SU-DHL-6 (cell line): ENCODE results near the gene SORCS2.

Experiments
- H2AFZ ChIP-seq: fragments of 200-600 bp; sonication (generic); 2 replicates; pipeline ENCODE4 v1.6.1; 2014; ENCODE audit warnings: low read depth, mild to moderate bottlenecking, moderate library complexity, mixed read lengths, antibody characterized with exemption, low read length; ENCODE audit not compliant: severe bottlenecking
- H3F3A ChIP-seq: fragments of 200-600 bp; shearing (Covaris generic); 2 replicates; pipeline ENCODE4 v1.6.0; 2016; ENCODE audit warnings: antibody characterized with exemption, mild to moderate bottlenecking; ENCODE audit not compliant: insufficient read depth
- H3K27ac ChIP-seq: fragments of 200-600 bp; sonication (generic); 2 replicates; pipeline ENCODE4 v1.5.1; 2016; ENCODE audit warnings: low read depth, mild to moderate bottlenecking, low read length, moderate library complexity, mixed read lengths
- H3K27me3 ChIP-seq: fragments of 200-600 bp; sonication (generic), shearing (Covaris generic); 2 replicates; pipeline ENCODE4 v1.6.0; 2014; ENCODE audit warnings: mild to moderate bottlenecking, low read length
- H3K36me3 ChIP-seq: fragments of 200-600 bp; sonication (generic); 2 replicates; pipeline ENCODE4 v1.6.1; 2014; ENCODE audit warnings: mild to moderate bottlenecking, low read length, mixed read lengths
- H3K4me2 ChIP-seq: fragments of 300-600, 200-600 bp; shearing (Covaris generic), sonication (generic); 2 replicates; pipeline ENCODE4 v1.6.0; 2014; ENCODE audit warnings: low read length, low read depth, mild to moderate bottlenecking; ENCODE audit not compliant: poor library complexity, severe bottlenecking
- H3K4me3 ChIP-seq: fragments of 200-600 bp; sonication (generic); 2 replicates; pipeline ENCODE4 v1.5.1; 2014; ENCODE audit warnings: antibody characterized with exemption, low read length, mild to moderate bottlenecking, mixed read lengths; ENCODE audit not compliant: insufficient read depth, poor library complexity, severe bottlenecking
- H3K79me2 ChIP-seq: fragments of 200-600 bp; sonication (generic); 2 replicates; pipeline ENCODE4 v1.6.1; 2014; ENCODE audit warnings: mild to moderate bottlenecking, low read length, moderate library complexity; ENCODE audit not compliant: insufficient read depth
- H3K9ac ChIP-seq: fragments of 200-600 bp; sonication (generic); 2 replicates; pipeline ENCODE4 v1.7.0; 2014; ENCODE audit warnings: mild to moderate bottlenecking, low read length
- H3K9me2 ChIP-seq: fragments of 200-600 bp; sonication (generic); replicated peaks from 2 replicates; pipeline ENCODE4 v1.6.1; 2014; ENCODE audit warnings: low read length; ENCODE audit not compliant: insufficient read depth
- H3K9me3 ChIP-seq: fragments of 200-600 bp; sonication (generic); 2 replicates; pipeline ENCODE4 v1.6.1; 2014; ENCODE audit warnings: low read length, mixed read lengths; ENCODE audit not compliant: insufficient read depth
- H4K20me1 ChIP-seq: fragments of 200-600 bp; sonication (generic); 2 replicates; pipeline ENCODE4 v1.6.1; 2014; ENCODE audit warnings: low read depth, mild to moderate bottlenecking, antibody characterized with exemption, low read length, moderate library complexity, mixed read lengths
- EZH2phosphoT487 ChIP-seq: fragments of 200-600 bp; sonication (generic), shearing (Covaris generic); conservative IDR thresholded peaks from 2 replicates; pipeline ENCODE4 v1.6.1; 2018; ENCODE audit warnings: mild to moderate bottlenecking, antibody characterized with exemption, low read length, moderate library complexity, mixed read lengths
- TF ChIP-seq, protein P1 (sequence below): fragments of 200-600 bp; sonication (generic); IDR thresholded peaks from one replicate; pipeline ENCODE4 v1.5.1; 2017; ENCODE audit warnings: antibody characterized with exemption, mild to moderate bottlenecking, low read length, moderate library complexity; ENCODE audit not compliant: insufficient read depth, poor library complexity, severe bottlenecking

Gene SORCS2

DNA sequence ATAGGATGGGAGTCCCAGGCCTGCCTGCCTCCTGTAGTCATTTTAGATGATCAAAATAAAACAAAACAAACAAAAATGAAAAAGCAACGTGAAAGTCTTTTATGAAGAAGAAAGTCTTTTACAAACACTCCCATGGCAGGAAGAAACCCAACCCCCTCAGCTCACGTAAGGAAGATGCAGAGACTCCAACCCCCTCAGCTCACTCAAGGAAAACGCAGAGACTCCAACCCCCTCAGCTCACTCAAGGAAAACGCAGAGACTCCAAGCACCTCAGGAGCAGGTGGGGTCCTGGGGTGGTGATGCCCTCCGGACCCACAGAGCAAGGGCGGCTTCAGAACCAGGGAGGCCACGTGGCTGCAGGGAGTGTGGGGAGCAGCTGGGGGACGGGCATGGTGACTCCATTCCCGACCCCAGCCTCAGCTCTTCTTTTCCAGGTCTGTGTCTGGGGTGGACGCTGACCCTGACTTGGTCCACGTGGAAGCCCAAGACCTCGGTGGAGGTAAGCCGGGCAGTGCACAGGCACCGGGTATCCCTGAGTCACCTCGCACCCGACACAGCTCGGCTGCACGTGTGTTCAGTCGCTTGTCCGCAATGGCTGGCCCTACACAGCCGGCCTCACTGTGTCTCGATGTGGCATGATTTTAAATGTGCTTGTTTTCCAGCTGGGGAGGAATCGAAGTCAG lies 468.9 kb downstream of the SORCS2 start:
- Histone ChIP-seq H3K27me3 (no peaks in the 10 kb centered on the region), H3K9me2 (no peaks in the 10 kb centered on the region), H4K20me1 (no peaks in the 10 kb centered on the region), H3K4me2 (no peak overlapping the region), H3K4me3 (no peak overlapping the region), H3K36me3 (no peaks in the 10 kb centered on the region), H3K27ac (no peak overlapping the region), H3K9ac (no peak overlapping the region), H2AFZ (no peak overlapping the region), H3K79me2 (no peaks in the 10 kb centered on the region), H3F3A (no peaks in the 10 kb centered on the region), H3K9me3 (no peaks in the 10 kb centered on the region)
- no peak for TF ChIP-seq EZH2phosphoT487
- TF ChIP-seq, protein P1, sequence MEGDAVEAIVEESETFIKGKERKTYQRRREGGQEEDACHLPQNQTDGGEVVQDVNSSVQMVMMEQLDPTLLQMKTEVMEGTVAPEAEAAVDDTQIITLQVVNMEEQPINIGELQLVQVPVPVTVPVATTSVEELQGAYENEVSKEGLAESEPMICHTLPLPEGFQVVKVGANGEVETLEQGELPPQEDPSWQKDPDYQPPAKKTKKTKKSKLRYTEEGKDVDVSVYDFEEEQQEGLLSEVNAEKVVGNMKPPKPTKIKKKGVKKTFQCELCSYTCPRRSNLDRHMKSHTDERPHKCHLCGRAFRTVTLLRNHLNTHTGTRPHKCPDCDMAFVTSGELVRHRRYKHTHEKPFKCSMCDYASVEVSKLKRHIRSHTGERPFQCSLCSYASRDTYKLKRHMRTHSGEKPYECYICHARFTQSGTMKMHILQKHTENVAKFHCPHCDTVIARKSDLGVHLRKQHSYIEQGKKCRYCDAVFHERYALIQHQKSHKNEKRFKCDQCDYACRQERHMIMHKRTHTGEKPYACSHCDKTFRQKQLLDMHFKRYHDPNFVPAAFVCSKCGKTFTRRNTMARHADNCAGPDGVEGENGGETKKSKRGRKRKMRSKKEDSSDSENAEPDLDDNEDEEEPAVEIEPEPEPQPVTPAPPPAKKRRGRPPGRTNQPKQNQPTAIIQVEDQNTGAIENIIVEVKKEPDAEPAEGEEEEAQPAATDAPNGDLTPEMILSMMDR = no peak

DNA sequence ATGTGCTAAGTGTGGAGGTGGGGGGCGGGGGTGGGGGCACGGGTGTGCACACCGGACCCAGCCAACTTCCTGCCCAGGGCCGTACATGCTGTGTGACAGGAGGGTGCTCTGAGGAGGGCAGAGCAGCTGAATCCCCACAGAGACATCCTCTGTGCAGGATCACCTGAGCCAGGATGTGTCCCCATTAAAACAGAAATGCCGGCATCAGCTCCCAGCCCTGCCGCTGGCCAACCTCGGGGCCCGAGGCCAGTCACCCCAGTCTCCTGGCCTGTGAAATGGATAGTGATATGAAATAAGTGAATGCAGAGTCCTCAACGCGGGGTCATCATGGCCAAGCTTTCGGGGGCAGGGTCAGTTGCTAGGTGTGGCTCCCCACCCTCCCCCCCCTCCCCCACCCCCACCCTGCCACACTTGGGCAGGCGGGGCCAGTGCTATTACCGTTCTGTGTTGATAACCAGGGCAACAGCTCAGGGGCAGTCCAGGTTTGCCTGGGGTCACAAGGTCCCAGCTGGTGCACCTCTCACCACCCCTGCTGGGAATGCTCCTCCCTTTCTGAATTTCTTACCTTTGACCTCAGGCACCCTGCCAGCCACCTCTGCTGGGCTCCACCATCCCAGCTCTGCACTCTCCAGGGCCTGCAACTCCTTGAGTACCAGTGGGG lies 469.6 kb downstream of the SORCS2 start:
- no peaks in the 10 kb centered on the region for H3K27me3 ChIP-seq
- TF ChIP-seq, protein P1 = no peak
- no peak for TF ChIP-seq EZH2phosphoT487
- H4K20me1 ChIP-seq = no peaks in the 10 kb centered on the region
- no peak overlapping the region for H2AFZ ChIP-seq
- H3K9me2 ChIP-seq = no peaks in the 10 kb centered on the region
- H3K4me3 ChIP-seq = no peak overlapping the region
- no peak overlapping the region for H3K27ac ChIP-seq
- no peak overlapping the region for H3K4me2 ChIP-seq
- no peak overlapping the region for H3K9ac ChIP-seq
- no peaks in the 10 kb centered on the region for H3K79me2 ChIP-seq
- no peaks in the 10 kb centered on the region for H3K9me3 ChIP-seq
- H3F3A ChIP-seq = no peaks in the 10 kb centered on the region
- no peaks in the 10 kb centered on the region for H3K36me3 ChIP-seq

DNA sequence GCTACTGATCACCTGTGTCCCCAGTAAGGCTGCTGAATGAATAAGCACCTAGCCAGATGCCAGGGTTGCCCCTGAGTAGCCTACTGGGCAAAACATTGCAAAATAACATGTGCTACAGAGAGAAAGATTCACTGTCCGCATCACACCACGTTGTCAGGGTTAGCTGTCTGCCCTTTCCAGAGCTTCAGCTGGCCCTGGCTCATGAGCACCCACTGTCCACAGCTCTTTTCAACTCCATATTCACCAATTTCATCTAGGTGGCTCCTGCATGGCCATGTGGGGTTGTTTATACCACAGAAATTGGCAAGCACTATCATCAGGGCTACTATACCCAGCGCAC lies 470.1 kb downstream of the SORCS2 start:
- Histone ChIP-seq H3K79me2 (no peaks in the 10 kb centered on the region), H3K36me3 (no peaks in the 10 kb centered on the region), H3K4me3 (no peak overlapping the region), H3K27me3 (no peaks in the 10 kb centered on the region), H4K20me1 (no peaks in the 10 kb centered on the region), H3K27ac (no peak overlapping the region), H3K9ac (no peak overlapping the region), H3K9me3 (no peaks in the 10 kb centered on the region), H3K4me2 (no peak overlapping the region), H2AFZ (no peak overlapping the region), H3F3A (no peaks in the 10 kb centered on the region), H3K9me2 (no peaks in the 10 kb centered on the region)
- TF ChIP-seq, protein P1 = no peak
- TF ChIP-seq EZH2phosphoT487 = no peak
